Superior temporal gyrus (tissue), 1 donor: ENCODE data around the gene FSD1.
"Not testable (repeated sequence)": the region's sequence is repeated elsewhere in the genome, so short reads cannot be mapped to it uniquely, and the experiment has no call there.

Experiments used
- DNase-seq: peaks from one replicate; pipeline ENCODE4 v3.0.0-alpha.2; 2016; ENCODE audit errors: extremely low spot score

The FSD1 gene

GRCh38 chr19:4319067-4319718 lies 14.8 kb downstream of the FSD1 start:
- no peak for DNase-seq

GRCh38 chr19:4320419-4320818 lies 16.0 kb downstream of the FSD1 start:
- DNase-seq: no peak

GRCh38 chr19:4322942-4323665 lies 18.7 kb downstream of the FSD1 start:
- no peak for DNase-seq

GRCh38 chr19:4323692-4324091 lies 19.3 kb downstream of the FSD1 start:
- DNase-seq: no peak

- no peak for DNase-seq
Measured at GRCh38 chr19:4324228-4324627, 19.8 kb downstream of the FSD1 start.

GRCh38 chr19:4326215-4326836 lies 21.9 kb downstream of the FSD1 start:
- DNase-seq: no peak

- no peak for DNase-seq
Measured at GRCh38 chr19:4326837-4327251, 22.4 kb downstream of the FSD1 start.

GRCh38 chr19:4327252-4327876 lies 23.0 kb downstream of the FSD1 start:
- DNase-seq: peak; percentile 40

GRCh38 chr19:4327877-4328242 lies 23.5 kb downstream of the FSD1 start:
- no peak for DNase-seq

- DNase-seq: peak; percentile 95
Measured at GRCh38 chr19:4328243-4328990, 24.0 kb downstream of the FSD1 start.

- DNase-seq: not testable (repeated sequence)
Measured at GRCh38 chr19:4328991-4329681, 24.7 kb downstream of the FSD1 start.

GRCh38 chr19:4329858-4330257 lies 25.5 kb downstream of the FSD1 start:
- no peak for DNase-seq

- no peak for DNase-seq
Measured at GRCh38 chr19:4334929-4335570, 30.7 kb downstream of the FSD1 start.

- no peak for DNase-seq
Measured at GRCh38 chr19:4337906-4338440, 33.6 kb downstream of the FSD1 start.

- no peak for DNase-seq
Measured at GRCh38 chr19:4338441-4339355, 34.3 kb downstream of the FSD1 start, which contains the start of gene STAP2. Gene STAP2 (minus strand): TSS chr19:4338827. CDS start chr19:4338753, 74 bp downstream.

- no peak for DNase-seq
Measured at GRCh38 chr19:4342314-4342614, 37.9 kb downstream of the FSD1 start.

GRCh38 chr19:4342615-4343369 lies 38.4 kb downstream of the FSD1 start:
- DNase-seq: peak; percentile 100
